NCI-H446 (cell line): ENCODE data around the gene DBP.
"Not testable (repeated sequence)": the region's sequence is repeated elsewhere in the genome, so short reads cannot be mapped to it uniquely, and the experiment has no call there.

Experiments
- DNase-seq, 2 experiments: peaks; one replicate each; lab custom pipeline; 2025; lab: John Stamatoyannopoulos, UW

The DBP gene

GRCh38 chr19:48639483-48640375 is 2.5 kb upstream of the DBP start:
- DNase-seq: no peak

GRCh38 chr19:48638831-48639381 is 1.7 kb upstream of the DBP start:
- no peak for DNase-seq

GRCh38 chr19:48637948-48638830 is 1.0 kb upstream of the DBP start:
- DNase-seq: peak; percentile 84 to 93

GRCh38 chr19:48637449-48637947 is 319 bp upstream of the DBP start:
- peak; percentile 99 to 100 for DNase-seq

- peak in 1 of 2 experiments; percentile 38 for DNase-seq
These were observed 967 bp downstream of the DBP start for GRCh38 chr19:48635966-48636858.

GRCh38 chr19:48635263-48635965 is 1.8 kb downstream of the DBP start:
- DNase-seq: peak in 1 of 2 experiments; percentile 81

GRCh38 chr19:48634424-48635262 is 2.5 kb downstream of the DBP start:
- peak; percentile 88 to 98 for DNase-seq

GRCh38 chr19:48634036-48634342 is 3.2 kb downstream of the DBP start:
- DNase-seq: no peak

- DNase-seq: peak in 1 of 2 experiments; percentile 32
These were observed 3.8 kb downstream of the DBP start for GRCh38 chr19:48633148-48634035.

GRCh38 chr19:48632692-48633147 is 4.5 kb downstream of the DBP start:
- no peak for DNase-seq

GRCh38 chr19:48632286-48632685 is 4.9 kb downstream of the DBP start:
- DNase-seq: not testable (repeated sequence)

GRCh38 chr19:48631225-48631624 is 6.0 kb downstream of the DBP start:
- DNase-seq: no peak

GRCh38 chr19:48630296-48631063 is 6.7 kb downstream of the DBP start:
- DNase-seq: no peak

GRCh38 chr19:48629599-48630295 is 7.4 kb downstream of the DBP start:
- no peak for DNase-seq

- DNase-seq: no peak
These were observed 7.9 kb downstream of the DBP start for GRCh38 chr19:48629297-48629598.

- no peak for DNase-seq
These were observed 8.5 kb downstream of the DBP start for GRCh38 chr19:48628486-48629296.
